ENCODE results near the gene IGSF3. TPM values are rescaled to one million over a fixed set of nuclear protein-coding genes. Genes with fewer than 3 reads are reported as not detected.
"Not testable (repeated sequence)": the region's sequence is repeated elsewhere in the genome, so short reads cannot be mapped to it uniquely, and the experiment has no call there.

The IGSF3 gene
- total RNA-seq, 1 experiment from 2014 or later, result not detected

- no peak for DNase-seq
- no peaks in the 10 kb centered on the region for H3K36me3 ChIP-seq (ENCODE audit: insufficient read depth, low read length)
- H3K9me3 ChIP-seq (ENCODE audit: low read length), result no peaks in the 10 kb centered on the region
- no peak overlapping the region for H2AFZ ChIP-seq (ENCODE audit: low read length)
- no peaks in the 10 kb centered on the region for H4K20me1 ChIP-seq (ENCODE audit: insufficient read depth, low read depth, low read length)
- H3K4me2 ChIP-seq (ENCODE audit: low read depth, low read length, poor library complexity, severe bottlenecking), result no peak overlapping the region
- H3K27ac ChIP-seq (ENCODE audit: low read length), result no peak overlapping the region
- H3K9ac ChIP-seq (ENCODE audit: low read length), result no peak overlapping the region
- H3K27me3 ChIP-seq (ENCODE audit: low read length), result no peaks in the 10 kb centered on the region
- no peaks in the 10 kb centered on the region for H3K79me2 ChIP-seq (ENCODE audit: low read length)
- H3K4me3 ChIP-seq (ENCODE audit: low read length), result no peak overlapping the region
- peaks cover 16% of the 10 kb centered on the region for H3K4me1 ChIP-seq (ENCODE audit: low read length)
- no peaks in the 10 kb centered on the region for H3K9me2 ChIP-seq (replicated peaks; ENCODE audit: insufficient read depth, low read length)
Measured at GRCh38 chr1:116565222-116565621, 102.3 kb downstream of the IGSF3 start.

- Histone ChIP-seq H2AFZ (ENCODE audit: low read length) (no peak overlapping the region), H3K4me3 (ENCODE audit: low read length) (no peak overlapping the region), H4K20me1 (ENCODE audit: insufficient read depth, low read depth, low read length) (no peaks in the 10 kb centered on the region), H3K9me3 (ENCODE audit: low read length) (no peaks in the 10 kb centered on the region), H3K4me1 (ENCODE audit: low read length) (peaks cover 10% of the 10 kb centered on the region), H3K9me2 (replicated peaks; ENCODE audit: insufficient read depth, low read length) (no peaks in the 10 kb centered on the region), H3K9ac (ENCODE audit: low read length) (no peak overlapping the region), H3K27ac (ENCODE audit: low read length) (no peak overlapping the region), H3K4me2 (ENCODE audit: low read depth, low read length, poor library complexity, severe bottlenecking) (no peak overlapping the region), H3K79me2 (ENCODE audit: low read length) (no peaks in the 10 kb centered on the region), H3K27me3 (ENCODE audit: low read length) (no peaks in the 10 kb centered on the region), H3K36me3 (ENCODE audit: insufficient read depth, low read length) (no peaks in the 10 kb centered on the region)
- no peak for DNase-seq
Measured at GRCh38 chr1:116564426-116564825, 103.1 kb downstream of the IGSF3 start.

GRCh38 chr1:116562465-116562864 lies 105.1 kb downstream of the IGSF3 start:
- DNase-seq; H3K9me2 ChIP-seq (replicated peaks; ENCODE audit: insufficient read depth, low read length); H3K4me2 ChIP-seq (ENCODE audit: low read depth, low read length, poor library complexity, severe bottlenecking); H3K9ac ChIP-seq (ENCODE audit: low read length); H3K36me3 ChIP-seq (ENCODE audit: insufficient read depth, low read length); H3K4me1 ChIP-seq (ENCODE audit: low read length); H3K4me3 ChIP-seq (ENCODE audit: low read length); H3K79me2 ChIP-seq (ENCODE audit: low read length); H2AFZ ChIP-seq (ENCODE audit: low read length); H3K27ac ChIP-seq (ENCODE audit: low read length); H4K20me1 ChIP-seq (ENCODE audit: insufficient read depth, low read depth, low read length); H3K27me3 ChIP-seq (ENCODE audit: low read length); H3K9me3 ChIP-seq (ENCODE audit: low read length): not testable (repeated sequence)

- no peak for DNase-seq
- peaks cover 10% of the 10 kb centered on the region for H3K4me1 ChIP-seq (ENCODE audit: low read length)
- H3K79me2 ChIP-seq (ENCODE audit: low read length), result no peaks in the 10 kb centered on the region
- no peak overlapping the region for H3K9ac ChIP-seq (ENCODE audit: low read length)
- no peak overlapping the region for H2AFZ ChIP-seq (ENCODE audit: low read length)
- no peak overlapping the region for H3K4me2 ChIP-seq (ENCODE audit: low read depth, low read length, poor library complexity, severe bottlenecking)
- no peaks in the 10 kb centered on the region for H4K20me1 ChIP-seq (ENCODE audit: insufficient read depth, low read depth, low read length)
- H3K4me3 ChIP-seq (ENCODE audit: low read length), result no peak overlapping the region
- H3K27ac ChIP-seq (ENCODE audit: low read length), result no peak overlapping the region
- H3K27me3 ChIP-seq (ENCODE audit: low read length), result no peaks in the 10 kb centered on the region
- no peaks in the 10 kb centered on the region for H3K9me2 ChIP-seq (replicated peaks; ENCODE audit: insufficient read depth, low read length)
- no peaks in the 10 kb centered on the region for H3K36me3 ChIP-seq (ENCODE audit: insufficient read depth, low read length)
- no peaks in the 10 kb centered on the region for H3K9me3 ChIP-seq (ENCODE audit: low read length)
Measured at GRCh38 chr1:116561563-116561962, 106.0 kb downstream of the IGSF3 start.

- no peaks in the 10 kb centered on the region for H3K27me3 ChIP-seq (ENCODE audit: low read length)
- no peaks in the 10 kb centered on the region for H3K79me2 ChIP-seq (ENCODE audit: low read length)
- H3K9me2 ChIP-seq (replicated peaks; ENCODE audit: insufficient read depth, low read length), result no peaks in the 10 kb centered on the region
- no peak overlapping the region for H2AFZ ChIP-seq (ENCODE audit: low read length)
- H3K9me3 ChIP-seq (ENCODE audit: low read length), result no peaks in the 10 kb centered on the region
- no peaks in the 10 kb centered on the region for H3K36me3 ChIP-seq (ENCODE audit: insufficient read depth, low read length)
- H3K4me3 ChIP-seq (ENCODE audit: low read length), result no peak overlapping the region
- no peak overlapping the region for H3K4me2 ChIP-seq (ENCODE audit: low read depth, low read length, poor library complexity, severe bottlenecking)
- no peaks in the 10 kb centered on the region for H4K20me1 ChIP-seq (ENCODE audit: insufficient read depth, low read depth, low read length)
- H3K27ac ChIP-seq (ENCODE audit: low read length), result no peak overlapping the region
- H3K9ac ChIP-seq (ENCODE audit: low read length), result no peak overlapping the region
- peaks cover 4% of the 10 kb centered on the region for H3K4me1 ChIP-seq (ENCODE audit: low read length)
- DNase-seq, result peak; percentile 46
Measured at GRCh38 chr1:116560704-116561490, 106.6 kb downstream of the IGSF3 start.

GRCh38 chr1:116559304-116559761 lies 108.2 kb downstream of the IGSF3 start:
- Histone ChIP-seq H3K36me3 (ENCODE audit: insufficient read depth, low read length) (no peaks in the 10 kb centered on the region), H3K4me3 (ENCODE audit: low read length) (no peak overlapping the region), H3K9me2 (replicated peaks; ENCODE audit: insufficient read depth, low read length) (no peaks in the 10 kb centered on the region), H3K79me2 (ENCODE audit: low read length) (no peaks in the 10 kb centered on the region), H3K4me1 (ENCODE audit: low read length) (peaks cover 4% of the 10 kb centered on the region), H2AFZ (ENCODE audit: low read length) (no peak overlapping the region), H3K27ac (ENCODE audit: low read length) (no peak overlapping the region), H3K4me2 (ENCODE audit: low read depth, low read length, poor library complexity, severe bottlenecking) (no peak overlapping the region), H3K9me3 (ENCODE audit: low read length) (no peaks in the 10 kb centered on the region), H4K20me1 (ENCODE audit: insufficient read depth, low read depth, low read length) (no peaks in the 10 kb centered on the region), H3K27me3 (ENCODE audit: low read length) (no peaks in the 10 kb centered on the region), H3K9ac (ENCODE audit: low read length) (no peak overlapping the region)
- DNase-seq, result no peak

GRCh38 chr1:116558571-116558970 lies 109.0 kb downstream of the IGSF3 start:
- H3K9ac ChIP-seq (ENCODE audit: low read length), result no peak overlapping the region
- DNase-seq, result no peak
- no peaks in the 10 kb centered on the region for H4K20me1 ChIP-seq (ENCODE audit: insufficient read depth, low read depth, low read length)
- no peak overlapping the region for H3K27ac ChIP-seq (ENCODE audit: low read length)
- H3K9me2 ChIP-seq (replicated peaks; ENCODE audit: insufficient read depth, low read length), result no peaks in the 10 kb centered on the region
- no peaks in the 10 kb centered on the region for H3K27me3 ChIP-seq (ENCODE audit: low read length)
- H3K4me1 ChIP-seq (ENCODE audit: low read length), result peaks cover 4% of the 10 kb centered on the region
- H3K9me3 ChIP-seq (ENCODE audit: low read length), result no peaks in the 10 kb centered on the region
- H3K79me2 ChIP-seq (ENCODE audit: low read length), result no peaks in the 10 kb centered on the region
- no peak overlapping the region for H3K4me2 ChIP-seq (ENCODE audit: low read depth, low read length, poor library complexity, severe bottlenecking)
- H3K4me3 ChIP-seq (ENCODE audit: low read length), result no peak overlapping the region
- H2AFZ ChIP-seq (ENCODE audit: low read length), result no peak overlapping the region
- H3K36me3 ChIP-seq (ENCODE audit: insufficient read depth, low read length), result no peaks in the 10 kb centered on the region

- no peak for DNase-seq
- Histone ChIP-seq H3K4me1 (ENCODE audit: low read length) (peaks cover 4% of the 10 kb centered on the region), H3K79me2 (ENCODE audit: low read length) (no peaks in the 10 kb centered on the region), H2AFZ (ENCODE audit: low read length) (no peak overlapping the region), H4K20me1 (ENCODE audit: insufficient read depth, low read depth, low read length) (no peaks in the 10 kb centered on the region), H3K27ac (ENCODE audit: low read length) (no peak overlapping the region), H3K4me2 (ENCODE audit: low read depth, low read length, poor library complexity, severe bottlenecking) (no peak overlapping the region), H3K4me3 (ENCODE audit: low read length) (no peak overlapping the region), H3K9ac (ENCODE audit: low read length) (no peak overlapping the region), H3K27me3 (ENCODE audit: low read length) (no peaks in the 10 kb centered on the region), H3K9me2 (replicated peaks; ENCODE audit: insufficient read depth, low read length) (no peaks in the 10 kb centered on the region), H3K36me3 (ENCODE audit: insufficient read depth, low read length) (no peaks in the 10 kb centered on the region), H3K9me3 (ENCODE audit: low read length) (no peaks in the 10 kb centered on the region)
Measured at GRCh38 chr1:116558140-116558549, 109.4 kb downstream of the IGSF3 start.
